NT2/D1 (cell line): Measurements from ENCODE around the gene MRPS23.

ENCODE experiments used
- SUZ12 ChIP-seq: IDR thresholded peaks from 2 replicates; pipeline ENCODE4 v1.6.1; 2011; ENCODE audit not compliant: insufficient read length, insufficient read depth; ENCODE audit errors: extremely low read depth
- YY1 ChIP-seq: IDR thresholded peaks from 2 replicates; pipeline ENCODE4 v1.6.1; 2011; ENCODE audit not compliant: insufficient read length, insufficient read depth
- ZNF274 ChIP-seq: IDR thresholded peaks from 2 replicates; pipeline ENCODE4 v1.6.1; 2011; ENCODE audit warnings: mild to moderate bottlenecking, low read depth, low read length

DNA sequence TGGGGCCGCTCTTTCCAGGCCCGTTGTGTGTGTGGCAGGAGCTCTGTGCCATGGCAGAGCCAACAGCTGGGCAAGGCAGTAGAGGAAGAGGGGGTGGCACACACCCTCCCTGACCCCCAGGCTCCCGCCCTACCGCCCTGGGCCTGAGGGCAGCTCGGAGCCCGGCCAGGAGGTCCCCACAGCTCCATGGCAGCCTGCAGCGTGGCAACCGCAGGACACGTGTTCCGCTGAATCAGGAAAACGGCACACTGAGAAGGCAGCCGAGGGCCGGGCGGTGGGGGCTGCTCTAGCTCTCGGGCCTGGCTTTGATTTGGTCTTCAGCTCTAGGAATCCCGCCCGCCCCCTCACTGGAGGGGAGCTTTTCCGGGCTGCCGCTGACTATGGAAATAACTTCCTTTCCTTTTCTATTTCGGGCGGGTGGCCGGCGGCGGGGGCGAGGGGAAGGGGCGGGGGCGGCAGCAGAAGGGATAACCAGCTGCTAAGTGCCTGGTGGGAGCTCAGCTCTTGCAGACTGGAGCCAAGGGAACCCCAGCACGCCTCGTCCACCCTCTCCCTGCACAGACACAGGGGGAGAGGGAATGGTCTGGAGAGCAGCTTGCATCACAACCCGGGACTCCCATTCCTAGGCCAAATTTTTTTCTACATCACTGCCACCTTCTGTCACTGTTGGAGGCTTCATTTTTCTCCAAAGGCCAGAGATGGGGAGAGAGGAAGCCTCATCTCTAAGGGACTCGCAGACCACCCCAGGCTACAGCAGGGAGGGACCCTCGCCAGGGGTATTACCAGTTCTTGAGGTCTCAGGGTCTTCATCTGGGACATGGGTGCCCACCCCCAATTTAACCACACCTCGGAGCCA is 24.8 kb upstream of the MRPS23 start:
- TF ChIP-seq YY1 (no peak), SUZ12 (no peak), ZNF274 (no peak)
